ENCODE data around the gene ZNF524. TPM values are rescaled to one million over a fixed set of nuclear protein-coding genes. Genes with fewer than 3 reads are reported as not detected.
A peak's percentile ranks its signal among the peaks of the same experiment; 100 is the strongest.

Gene ZNF524
- total and polyA plus RNA-seq, 4 donors = 12.6 to 62.5 (median 28.2) TPM

- H3K9ac ChIP-seq (ENCODE audit: insufficient read depth in 1 of 2, low read length in 2 of 2) = no peak overlapping the region
- TF ChIP-seq, protein P1, sequence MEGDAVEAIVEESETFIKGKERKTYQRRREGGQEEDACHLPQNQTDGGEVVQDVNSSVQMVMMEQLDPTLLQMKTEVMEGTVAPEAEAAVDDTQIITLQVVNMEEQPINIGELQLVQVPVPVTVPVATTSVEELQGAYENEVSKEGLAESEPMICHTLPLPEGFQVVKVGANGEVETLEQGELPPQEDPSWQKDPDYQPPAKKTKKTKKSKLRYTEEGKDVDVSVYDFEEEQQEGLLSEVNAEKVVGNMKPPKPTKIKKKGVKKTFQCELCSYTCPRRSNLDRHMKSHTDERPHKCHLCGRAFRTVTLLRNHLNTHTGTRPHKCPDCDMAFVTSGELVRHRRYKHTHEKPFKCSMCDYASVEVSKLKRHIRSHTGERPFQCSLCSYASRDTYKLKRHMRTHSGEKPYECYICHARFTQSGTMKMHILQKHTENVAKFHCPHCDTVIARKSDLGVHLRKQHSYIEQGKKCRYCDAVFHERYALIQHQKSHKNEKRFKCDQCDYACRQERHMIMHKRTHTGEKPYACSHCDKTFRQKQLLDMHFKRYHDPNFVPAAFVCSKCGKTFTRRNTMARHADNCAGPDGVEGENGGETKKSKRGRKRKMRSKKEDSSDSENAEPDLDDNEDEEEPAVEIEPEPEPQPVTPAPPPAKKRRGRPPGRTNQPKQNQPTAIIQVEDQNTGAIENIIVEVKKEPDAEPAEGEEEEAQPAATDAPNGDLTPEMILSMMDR (IDR thresholded peaks at IDR 0.05; ENCODE audit: control extremely low read depth, extremely low read depth) = no peak
- DNase-seq (no peak), ATAC-seq (ENCODE audit: insufficient read depth, low FRiP score) (no peak)
- no peaks in the 10 kb centered on the region for H3K27me3 ChIP-seq (ENCODE audit: control insufficient read depth in 3 of 3, insufficient read depth in 3 of 3, low read length in 2 of 3)
- H3K4me3 ChIP-seq = peak overlapping the region; percentile 52
- no peaks in the 10 kb centered on the region for H3K9me3 ChIP-seq (ENCODE audit: control insufficient read depth in 4 of 4, insufficient read depth in 3 of 4, low read length in 3 of 4)
- peak overlapping the region; percentile 88 to 90 for H3K27ac ChIP-seq (ENCODE audit: low read depth in 1 of 2, low read length in 1 of 2)
- peaks cover 0 to 15% (median 6%) of the 10 kb centered on the region in 4 donors for H3K36me3 ChIP-seq (ENCODE audit: control insufficient read depth in 4 of 4, insufficient read depth in 4 of 4, low read length in 4 of 4)
- peaks cover 0 to 17% (median 0%) of the 10 kb centered on the region in 5 donors for H3K4me1 ChIP-seq (ENCODE audit: control insufficient read depth in 5 of 5, insufficient read depth in 5 of 5, low read length in 5 of 5)
- 55 to 62% methylated on average over 4 of the region's 4 CpGs for WGBS, 2 donors
Measured at GRCh38 chr19:55601084-55601483, 996 bp downstream of the ZNF524 start.

DNA sequence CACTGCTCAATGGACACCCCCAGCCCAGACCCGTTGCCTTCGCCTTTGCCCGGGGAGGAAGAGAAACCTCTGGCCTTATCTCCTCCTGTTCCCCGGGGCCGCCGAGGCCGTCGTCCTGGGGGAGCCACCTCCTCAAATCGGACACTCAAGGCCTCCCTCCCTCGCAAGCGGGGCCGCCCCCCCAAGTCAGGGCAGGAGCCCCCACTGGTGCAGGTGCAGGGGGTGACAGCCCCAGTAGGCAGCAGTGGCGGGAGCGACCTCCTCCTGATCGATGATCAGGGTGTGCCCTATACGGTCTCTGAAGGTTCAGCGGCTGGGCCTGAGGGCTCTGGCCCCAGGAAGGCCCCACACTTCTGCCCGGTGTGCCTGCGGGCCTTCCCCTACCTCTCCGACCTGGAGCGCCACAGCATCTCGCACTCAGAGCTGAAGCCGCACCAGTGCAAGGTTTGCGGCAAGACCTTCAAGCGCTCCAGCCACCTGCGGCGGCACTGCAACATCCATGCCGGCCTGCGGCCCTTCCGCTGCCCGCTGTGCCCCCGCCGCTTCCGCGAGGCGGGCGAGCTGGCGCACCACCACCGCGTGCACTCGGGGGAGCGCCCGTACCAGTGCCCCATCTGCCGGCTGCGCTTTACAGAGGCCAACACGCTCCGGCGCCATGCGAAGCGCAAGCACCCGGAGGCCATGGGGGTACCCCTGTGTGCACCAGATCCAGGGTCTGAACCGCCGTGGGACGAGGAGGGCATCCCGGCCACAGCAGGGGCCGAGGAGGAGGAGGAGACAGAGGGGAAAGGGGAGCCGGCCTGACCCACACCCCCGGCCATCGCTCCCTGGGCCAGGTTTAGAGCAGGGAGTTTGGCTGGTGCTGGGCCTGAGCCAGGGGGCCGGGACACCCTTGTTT, 2.3 kb downstream of the ZNF524 start:
- Histone ChIP-seq H3K27ac (ENCODE audit: low read depth in 1 of 2, low read length in 1 of 2) (no peak overlapping the region), H3K36me3 (ENCODE audit: control insufficient read depth in 4 of 4, insufficient read depth in 4 of 4, low read length in 4 of 4) (peaks cover 0 to 12% (median 4%) of the 10 kb centered on the region in 4 donors), H3K27me3 (ENCODE audit: control insufficient read depth in 3 of 3, insufficient read depth in 3 of 3, low read length in 2 of 3) (no peaks in the 10 kb centered on the region), H3K4me3 (no peak overlapping the region), H3K4me1 (ENCODE audit: control insufficient read depth in 5 of 5, insufficient read depth in 5 of 5, low read length in 5 of 5) (peaks cover 0 to 25% (median 0%) of the 10 kb centered on the region in 5 donors), H3K9me3 (ENCODE audit: control insufficient read depth in 4 of 4, insufficient read depth in 3 of 4, low read length in 3 of 4) (no peaks in the 10 kb centered on the region), H3K9ac (ENCODE audit: insufficient read depth in 1 of 2, low read length in 2 of 2) (no peak overlapping the region)
- TF ChIP-seq, protein P1 (IDR thresholded peaks at IDR 0.05; ENCODE audit: control extremely low read depth, extremely low read depth) = no peak
- WGBS, 2 donors = 95 to 97% methylated on average over 52 to 60 of the region's 60 CpGs
- no peak for ATAC-seq (ENCODE audit: insufficient read depth, low FRiP score)
- no peak for DNase-seq

DNA sequence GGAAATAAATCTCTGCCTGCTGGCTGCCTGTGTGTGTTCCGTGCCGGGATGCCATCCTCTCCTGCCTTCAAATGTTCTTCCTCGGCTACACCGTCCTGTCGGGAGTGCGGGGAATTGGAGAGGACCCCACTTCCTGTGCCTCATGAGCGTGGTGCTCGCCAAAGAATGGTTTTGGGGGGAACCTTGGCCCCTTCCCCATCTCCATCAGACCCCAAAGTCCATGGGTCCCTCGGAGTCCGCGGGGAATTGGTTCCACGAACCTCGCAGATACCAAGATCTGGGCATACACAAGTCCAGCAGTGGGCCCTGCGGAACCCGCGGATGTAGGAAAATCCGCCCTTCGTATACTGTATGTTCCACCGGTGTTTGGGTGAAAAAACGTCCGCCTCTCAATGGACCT, 3.0 kb downstream of the ZNF524 start:
- DNase-seq (no peak), ATAC-seq (ENCODE audit: insufficient read depth, low FRiP score) (no peak)
- Histone ChIP-seq H3K36me3 (ENCODE audit: control insufficient read depth in 4 of 4, insufficient read depth in 4 of 4, low read length in 4 of 4) (peaks cover 0 to 8% (median 4%) of the 10 kb centered on the region in 4 donors), H3K9ac (ENCODE audit: insufficient read depth in 1 of 2, low read length in 2 of 2) (no peak overlapping the region), H3K4me1 (ENCODE audit: control insufficient read depth in 5 of 5, insufficient read depth in 5 of 5, low read length in 5 of 5) (peaks cover 0 to 25% (median 0%) of the 10 kb centered on the region in 5 donors), H3K27me3 (ENCODE audit: control insufficient read depth in 3 of 3, insufficient read depth in 3 of 3, low read length in 2 of 3) (no peaks in the 10 kb centered on the region), H3K27ac (ENCODE audit: low read depth in 1 of 2, low read length in 1 of 2) (no peak overlapping the region), H3K9me3 (ENCODE audit: control insufficient read depth in 4 of 4, insufficient read depth in 3 of 4, low read length in 3 of 4) (no peaks in the 10 kb centered on the region), H3K4me3 (no peak overlapping the region)
- TF ChIP-seq, protein P1 (IDR thresholded peaks at IDR 0.05; ENCODE audit: control extremely low read depth, extremely low read depth) = no peak
- 92% methylated on average over 21 of the region's 21 CpGs for WGBS, 2 donors

All from lung (tissue), 12 donors.